Lower lobe of right lung (tissue), 2 donors: ENCODE results near the gene DCUN1D3. TPM values are rescaled to one million over a fixed set of nuclear protein-coding genes. Genes with fewer than 3 reads are reported as not detected.

ENCODE experiments used
- ATAC-seq, 2 donors: fragments of 200-7000 bp; cut with Tn5 transposase; one replicate each; pipeline ENCODE4 v1.9.1; 2020 to 2022; ENCODE audit warnings: mild to moderate bottlenecking in 2 of 2, moderate library complexity in 2 of 2
- DNase-seq: peaks from one replicate; pipeline ENCODE4 v3.0.0-alpha.2; 2020
- H3K27ac ChIP-seq: fragments of 200-600 bp; one replicate; pipeline ENCODE4 v1.8.0; 2022
- H3K27me3 ChIP-seq: fragments of 200-600 bp; one replicate; pipeline ENCODE4 v1.8.0; 2022; ENCODE audit warnings: low read depth
- H3K36me3 ChIP-seq: fragments of 200-600 bp; one replicate; pipeline ENCODE4 v1.8.0; 2022; ENCODE audit warnings: mild to moderate bottlenecking
- H3K4me1 ChIP-seq: fragments of 200-600 bp; one replicate; pipeline ENCODE4 v1.8.0; 2022
- H3K4me3 ChIP-seq: fragments of 200-600 bp; one replicate; pipeline ENCODE4 v1.8.0; 2022; ENCODE audit warnings: mild to moderate bottlenecking
- H3K9me3 ChIP-seq: fragments of 200-600 bp; one replicate; pipeline ENCODE4 v1.8.0; 2022
- intact Hi-C: fragments of 100-400 bp; cut with DNase I; formaldehyde crosslinking; loops from one replicate; pipeline ENCODE4 v1.11.0; 2022
- total RNA-seq: library from RNA; stranded (reverse); fragmentation: NEBNext Ultra II Directional; extraction: Animal tissue kit (Norgen Biotek cat#: 25700); gene quantifications from one replicate; pipeline ENCODE4 v1.2.1, GENCODE V29; 2021
- TF ChIP-seq, protein P1 (sequence below): fragments of 200-600 bp; IDR thresholded peaks from one replicate; pipeline ENCODE4 v1.8.0; 2022; ENCODE audit warnings: antibody characterized with exemption, mild to moderate bottlenecking
- donor health status: DM: no; HTN: yes; CAD: no; lungs with severe emphysema.

Gene DCUN1D3
- total RNA-seq, 1 donor from 2014 or later, result 20.7 TPM

DNA sequence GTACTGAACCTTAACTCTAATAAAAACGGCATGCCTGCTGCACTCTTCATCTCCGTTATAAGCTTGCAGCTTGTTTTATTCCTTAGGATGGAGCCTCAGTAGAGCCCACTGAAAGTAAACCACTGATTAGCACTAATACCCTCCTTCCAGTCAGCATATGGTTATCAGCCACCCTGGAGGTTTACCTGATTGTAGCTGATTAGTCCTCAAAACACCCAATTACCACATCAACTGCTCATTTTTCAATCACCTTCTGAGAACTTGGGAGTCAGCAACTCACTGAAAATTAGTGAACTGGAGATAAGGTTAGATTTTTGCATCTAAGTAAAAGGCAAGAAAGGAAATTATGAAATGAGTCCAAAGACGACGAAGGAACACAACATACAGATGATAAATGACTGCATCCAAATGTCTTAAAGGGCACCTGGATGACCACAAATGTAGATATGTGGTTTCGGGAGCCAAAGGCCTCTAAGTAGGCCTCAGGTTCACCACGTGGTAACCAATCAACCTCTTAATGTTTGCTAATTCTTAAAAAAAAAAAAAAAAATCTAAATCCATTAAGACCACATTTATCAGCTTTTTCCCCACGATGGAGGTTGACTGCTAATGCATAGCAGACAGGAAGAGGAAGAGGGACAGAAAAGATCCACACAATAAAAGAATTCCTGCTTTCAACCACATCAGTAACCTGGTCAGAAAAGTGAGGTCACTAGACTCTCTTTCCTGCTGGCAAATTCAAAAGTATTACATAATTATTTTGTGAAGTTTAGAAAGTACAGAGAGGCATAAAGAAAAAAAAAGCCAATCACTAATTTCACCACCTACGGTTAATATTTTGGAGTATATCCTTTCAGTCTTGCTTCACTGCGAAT is 28.0 kb downstream of the DCUN1D3 start:
- no peaks in the 10 kb centered on the region for H3K36me3 ChIP-seq
- no peak overlapping the region for H3K27ac ChIP-seq
- no peak overlapping the region for H3K4me3 ChIP-seq
- TF ChIP-seq, protein P1, sequence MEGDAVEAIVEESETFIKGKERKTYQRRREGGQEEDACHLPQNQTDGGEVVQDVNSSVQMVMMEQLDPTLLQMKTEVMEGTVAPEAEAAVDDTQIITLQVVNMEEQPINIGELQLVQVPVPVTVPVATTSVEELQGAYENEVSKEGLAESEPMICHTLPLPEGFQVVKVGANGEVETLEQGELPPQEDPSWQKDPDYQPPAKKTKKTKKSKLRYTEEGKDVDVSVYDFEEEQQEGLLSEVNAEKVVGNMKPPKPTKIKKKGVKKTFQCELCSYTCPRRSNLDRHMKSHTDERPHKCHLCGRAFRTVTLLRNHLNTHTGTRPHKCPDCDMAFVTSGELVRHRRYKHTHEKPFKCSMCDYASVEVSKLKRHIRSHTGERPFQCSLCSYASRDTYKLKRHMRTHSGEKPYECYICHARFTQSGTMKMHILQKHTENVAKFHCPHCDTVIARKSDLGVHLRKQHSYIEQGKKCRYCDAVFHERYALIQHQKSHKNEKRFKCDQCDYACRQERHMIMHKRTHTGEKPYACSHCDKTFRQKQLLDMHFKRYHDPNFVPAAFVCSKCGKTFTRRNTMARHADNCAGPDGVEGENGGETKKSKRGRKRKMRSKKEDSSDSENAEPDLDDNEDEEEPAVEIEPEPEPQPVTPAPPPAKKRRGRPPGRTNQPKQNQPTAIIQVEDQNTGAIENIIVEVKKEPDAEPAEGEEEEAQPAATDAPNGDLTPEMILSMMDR, result no peak
- intact Hi-C loops, result no loop called here
- no peak for DNase-seq
- H3K27me3 ChIP-seq, result no peaks in the 10 kb centered on the region
- peaks cover 71% of the 10 kb centered on the region for H3K4me1 ChIP-seq
- H3K9me3 ChIP-seq, result no peaks in the 10 kb centered on the region
- no peak for ATAC-seq

DNA sequence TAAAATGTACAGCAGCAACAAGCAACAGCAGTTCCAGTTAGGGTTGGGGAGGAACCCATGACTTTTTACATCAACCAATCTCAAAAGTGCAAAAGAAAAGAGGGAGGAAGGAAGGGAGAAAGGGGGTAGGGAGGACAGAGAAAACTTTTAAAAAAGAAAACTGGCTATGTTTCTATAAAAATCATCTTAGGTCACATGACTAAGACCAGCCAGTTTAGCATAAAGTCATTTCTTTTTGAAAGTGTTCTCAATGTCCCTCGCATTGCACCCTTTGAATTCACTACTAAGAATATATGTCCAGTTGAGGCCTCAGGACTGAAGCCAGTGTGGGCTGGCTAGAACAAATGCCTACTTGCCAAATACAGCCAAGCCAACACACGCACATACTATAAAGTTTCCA is 28.9 kb downstream of the DCUN1D3 start:
- DNase-seq (no peak), ATAC-seq (no peak)
- Histone ChIP-seq H3K27ac (peak overlapping the region; percentile 32), H3K36me3 (no peaks in the 10 kb centered on the region), H3K27me3 (no peaks in the 10 kb centered on the region), H3K9me3 (no peaks in the 10 kb centered on the region), H3K4me1 (peaks cover 79% of the 10 kb centered on the region), H3K4me3 (no peak overlapping the region)
- intact Hi-C loops, result no loop called here
- TF ChIP-seq, protein P1, result no peak

DNA sequence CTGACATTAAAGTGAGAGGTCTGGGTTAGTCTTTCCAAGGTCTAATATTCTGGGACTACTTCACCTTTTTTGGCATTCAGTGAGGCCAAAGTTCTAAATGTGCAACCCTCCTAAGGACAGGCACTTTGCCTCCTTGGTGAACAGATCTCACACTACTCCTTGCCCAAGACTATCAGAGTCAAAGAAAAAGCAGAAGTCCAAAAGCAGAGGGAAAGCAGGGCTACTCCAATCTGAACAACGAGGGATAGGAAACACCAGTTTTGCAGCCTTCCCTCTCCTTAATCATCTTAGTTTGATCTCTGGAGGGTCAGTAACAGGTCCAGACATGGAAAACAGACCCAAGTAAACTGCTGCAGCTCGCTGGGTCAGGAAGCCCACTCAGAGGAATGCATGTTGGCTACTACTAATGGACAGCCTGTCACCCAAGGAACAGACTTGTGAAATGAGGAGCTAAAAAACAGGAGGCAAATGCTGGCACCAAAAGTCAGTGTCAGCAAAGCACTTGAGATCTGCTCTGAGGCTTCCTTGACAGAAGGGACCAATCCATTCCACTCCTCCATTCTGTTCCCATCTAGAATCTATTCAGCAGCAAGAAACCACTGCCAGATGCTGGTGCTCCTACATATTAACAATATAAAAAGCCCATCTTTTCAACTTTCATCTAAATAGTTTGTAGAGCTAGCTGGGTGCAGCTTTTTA is 29.9 kb downstream of the DCUN1D3 start:
- ATAC-seq, result peak in 1 of 2 donors; percentile 25
- H3K27ac ChIP-seq, result peak overlapping the region; percentile 32
- no peak for DNase-seq
- no peak overlapping the region for H3K4me3 ChIP-seq
- no peaks in the 10 kb centered on the region for H3K27me3 ChIP-seq
- no peaks in the 10 kb centered on the region for H3K9me3 ChIP-seq
- H3K36me3 ChIP-seq, result no peaks in the 10 kb centered on the region
- TF ChIP-seq, protein P1, result no peak
- intact Hi-C loops, result no loop called here
- H3K4me1 ChIP-seq, result peaks cover 83% of the 10 kb centered on the region

DNA sequence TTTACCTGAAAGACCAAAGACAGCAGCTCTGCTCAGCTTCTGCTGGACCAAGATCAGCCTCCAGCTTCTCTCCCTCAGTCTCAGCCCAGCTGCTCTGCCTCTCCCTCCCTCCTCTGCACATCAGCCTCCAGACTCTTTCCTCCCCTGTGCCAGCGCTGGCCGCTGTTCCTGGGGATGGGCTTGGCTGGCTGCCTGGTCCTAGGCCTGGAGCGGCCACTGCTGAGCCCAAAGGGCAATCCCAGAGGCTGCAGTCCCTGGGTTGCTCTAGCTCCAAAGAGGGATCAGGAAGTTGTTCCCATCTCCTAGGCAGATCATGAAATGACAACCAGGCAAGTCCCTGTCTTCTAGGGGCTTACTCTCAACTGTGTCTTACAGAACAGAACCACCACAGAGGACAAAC is 31.3 kb downstream of the DCUN1D3 start:
- TF ChIP-seq, protein P1, result no peak
- Histone ChIP-seq H3K27me3 (no peaks in the 10 kb centered on the region), H3K27ac (peak overlapping the region; percentile 32), H3K36me3 (no peaks in the 10 kb centered on the region), H3K4me1 (peaks cover 74% of the 10 kb centered on the region), H3K4me3 (no peak overlapping the region), H3K9me3 (no peaks in the 10 kb centered on the region)
- ATAC-seq, result peak; percentile 83 to 88
- intact Hi-C loops, result no loop called here
- DNase-seq, result peak; percentile 79

DNA sequence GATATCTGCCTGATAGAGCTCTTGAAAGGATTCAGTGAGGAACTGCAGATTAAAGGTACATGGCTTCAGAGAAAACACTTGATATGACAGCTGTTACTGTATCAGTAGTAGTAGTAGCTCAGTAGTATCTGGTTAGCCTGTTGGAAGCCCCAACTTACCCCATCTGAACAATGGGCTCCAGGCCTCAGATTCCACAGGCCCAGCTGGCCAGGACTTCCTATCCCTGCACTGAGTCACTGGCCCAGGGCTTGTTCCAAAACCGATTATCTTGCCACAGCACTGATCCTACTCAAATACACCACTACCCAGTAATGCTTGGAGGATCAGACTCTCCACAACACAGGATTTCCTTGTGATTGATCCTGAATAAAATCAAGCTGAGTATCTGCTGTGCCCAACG is 32.6 kb downstream of the DCUN1D3 start:
- Histone ChIP-seq H3K36me3 (peaks cover under 1% of the 10 kb centered on the region), H3K4me1 (peaks cover 68% of the 10 kb centered on the region), H3K27me3 (no peaks in the 10 kb centered on the region), H3K9me3 (no peaks in the 10 kb centered on the region), H3K27ac (no peak overlapping the region), H3K4me3 (no peak overlapping the region)
- no peak for DNase-seq
- ATAC-seq, result no peak
- intact Hi-C loops, result no loop called here
- TF ChIP-seq, protein P1, result no peak
